ENCODE data around the gene STOX2.

DNA sequence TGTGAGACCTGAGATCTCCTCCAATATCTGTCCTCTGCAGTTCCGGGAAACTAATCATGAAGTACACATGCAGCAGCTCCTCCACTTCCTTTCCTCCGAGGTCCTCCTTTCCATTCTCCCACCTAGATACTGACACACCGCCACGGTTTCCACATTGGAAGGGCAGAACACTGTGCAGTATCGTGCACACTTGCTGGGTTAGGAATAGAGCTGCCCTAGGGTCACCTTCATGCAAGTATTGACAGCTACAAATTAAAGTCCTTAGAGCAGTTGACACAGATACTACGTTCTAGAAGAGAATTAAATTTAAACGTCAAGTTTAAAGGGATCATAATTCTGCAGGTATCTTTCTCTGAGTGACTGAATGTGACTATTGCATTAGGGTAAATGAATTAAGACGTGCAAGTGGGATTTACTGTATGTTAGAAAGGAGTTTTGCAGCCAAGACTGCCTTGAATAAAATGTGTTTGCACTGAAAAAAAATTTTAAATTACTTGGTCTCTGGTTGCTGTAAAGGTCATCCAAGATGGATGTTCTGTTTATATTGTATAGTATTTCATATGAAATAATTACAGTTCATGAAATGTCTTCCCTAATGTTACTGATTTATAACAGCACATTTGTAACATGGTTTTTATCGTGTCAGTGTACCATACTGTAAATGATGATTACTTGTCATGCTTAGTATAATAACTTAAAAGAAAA is 117.7 kb downstream of the STOX2 start:
- no peak for TF ChIP-seq POLR2AphosphoS5 (IDR thresholded peaks at IDR 0.05; ENCODE audit: borderline replicate concordance, low read depth, low read length)
- TF ChIP-seq EZH2 (IDR thresholded peaks at IDR 0.05): no peak

All from SK-N-MC (cell line).